Daoy (cell line): Measurements from ENCODE around the gene TMEM132C. TPM values are rescaled to one million over a fixed set of nuclear protein-coding genes. Genes with fewer than 3 reads are reported as not detected.

Experiments used
- DNase-seq: peaks from one replicate; pipeline ENCODE4 v3.0.0-alpha.2; 2015; ENCODE audit warnings: low read depth
- total RNA-seq: library from RNA; depleted of rRNA; stranded (reverse); fragments of >200 nt; shearing (Covaris generic); gene quantifications from 2 replicates; pipeline ENCODE4 v1.2.3, GENCODE V29; 2014

The TMEM132C gene
- total RNA-seq, 1 experiment from 2014 or later, result not detected

DNA sequence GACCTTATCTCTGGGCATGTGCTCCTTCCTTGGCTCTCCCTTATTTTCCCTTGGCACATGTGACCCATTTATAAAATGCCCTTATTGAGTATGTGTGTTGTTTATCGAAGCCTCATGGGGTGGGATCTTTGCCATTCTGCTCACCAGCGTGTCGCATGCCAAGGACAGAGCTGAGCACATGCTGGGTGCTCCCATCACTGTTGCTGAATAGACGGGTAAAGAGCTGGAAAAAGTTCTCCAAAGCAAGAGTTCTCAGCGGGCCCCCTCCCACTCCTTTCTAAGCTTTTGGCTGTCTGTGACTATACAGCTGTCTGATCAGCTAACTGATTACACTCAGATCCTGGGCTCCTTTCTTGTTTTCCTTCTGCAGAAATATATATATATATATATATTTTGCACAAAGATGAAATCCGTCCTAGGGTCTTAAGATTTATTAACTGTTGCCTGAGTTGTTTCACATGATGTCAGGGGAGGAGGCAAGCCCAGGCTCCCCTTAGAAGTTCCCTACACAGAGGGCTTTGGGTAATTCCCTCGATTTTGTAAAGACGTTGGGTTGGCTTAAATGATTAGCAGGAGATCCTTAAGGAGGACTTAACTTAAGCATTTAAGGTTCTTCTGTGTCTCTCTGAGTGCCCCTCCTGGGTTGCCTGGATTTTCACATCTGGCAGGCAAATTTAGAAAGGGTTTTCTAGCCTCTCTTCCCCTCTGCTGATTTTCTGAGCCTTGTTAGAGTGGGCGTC is 71.6 kb downstream of the TMEM132C start:
- DNase-seq, result no peak

DNA sequence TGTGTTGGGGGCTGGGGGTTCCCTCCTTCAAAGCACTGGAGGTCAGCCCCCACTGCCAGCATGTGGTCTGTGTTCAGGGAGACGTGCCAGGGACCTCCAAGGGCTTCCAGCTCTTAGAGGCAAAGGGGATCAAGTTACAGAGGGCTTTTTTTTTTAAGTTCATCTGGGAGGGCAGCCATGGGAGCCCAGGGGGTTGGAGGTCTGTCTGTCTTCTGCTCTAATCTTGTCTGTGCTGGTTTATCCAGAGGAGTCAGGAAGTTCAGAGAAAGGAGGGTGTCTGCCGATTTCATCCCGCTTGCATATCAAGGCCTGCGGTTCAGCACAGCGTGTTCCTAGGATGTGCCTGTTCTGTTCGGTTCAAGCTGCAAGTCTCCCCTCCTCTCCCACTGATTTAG is 72.2 kb downstream of the TMEM132C start:
- no peak for DNase-seq

DNA sequence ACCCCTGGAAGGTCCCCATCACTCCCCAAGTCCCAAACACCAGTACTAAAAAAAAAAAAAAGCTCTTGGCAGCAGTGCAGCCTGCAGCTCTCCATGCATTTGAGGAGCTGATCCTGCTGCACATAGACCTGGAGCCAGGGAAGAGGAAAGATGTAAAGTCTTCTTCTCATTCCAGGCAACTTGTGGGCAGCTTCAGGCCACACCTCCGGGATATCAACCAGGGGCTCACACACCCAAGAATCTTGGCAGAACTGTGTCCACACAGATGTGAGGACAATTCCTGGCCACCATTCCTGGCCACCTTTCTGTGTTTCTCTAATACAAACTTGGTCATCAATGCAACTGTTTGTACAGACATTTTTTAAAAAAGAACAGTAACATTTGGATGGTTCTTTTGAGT is 72.7 kb downstream of the TMEM132C start:
- no peak for DNase-seq

DNA sequence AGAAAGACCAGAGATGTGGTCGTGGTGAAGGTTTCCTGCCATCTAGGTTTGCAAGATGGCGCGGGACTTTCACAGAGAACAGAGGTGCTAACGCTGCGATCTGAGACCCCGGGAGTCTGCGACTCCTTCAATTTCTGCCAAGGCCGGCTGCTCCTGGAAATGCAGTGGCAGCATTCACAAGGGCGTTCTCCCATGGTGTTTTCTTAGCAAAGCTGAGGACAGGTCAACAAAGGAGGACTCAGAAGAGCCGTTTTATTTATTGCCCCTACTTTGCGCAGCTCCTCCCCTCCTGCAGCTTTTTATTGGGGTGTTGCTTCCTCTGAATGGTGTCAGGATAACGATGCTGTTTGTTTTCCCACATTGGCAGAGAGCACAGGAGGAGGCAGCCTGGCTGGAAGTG is 86.3 kb downstream of the TMEM132C start:
- no peak for DNase-seq

DNA sequence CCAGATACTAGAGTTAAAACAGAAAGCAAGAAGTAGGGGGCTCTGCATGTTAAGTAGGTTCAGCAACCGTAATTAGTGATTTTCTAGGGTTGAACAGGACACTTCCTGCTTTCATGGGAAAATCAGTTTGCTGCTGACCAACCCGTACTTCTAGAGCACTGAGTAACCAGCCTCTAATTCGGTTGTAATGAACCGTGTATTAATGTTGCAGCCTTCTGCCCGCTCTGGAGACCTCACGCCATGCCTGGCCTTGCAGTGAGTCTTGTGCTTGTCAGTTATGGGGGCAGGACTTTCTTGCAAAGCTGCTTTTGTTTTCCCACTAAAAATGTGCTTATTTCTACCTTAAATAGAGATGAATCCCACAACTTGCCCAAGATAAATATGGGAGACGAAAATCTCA is 89.6 kb downstream of the TMEM132C start:
- DNase-seq, result no peak

DNA sequence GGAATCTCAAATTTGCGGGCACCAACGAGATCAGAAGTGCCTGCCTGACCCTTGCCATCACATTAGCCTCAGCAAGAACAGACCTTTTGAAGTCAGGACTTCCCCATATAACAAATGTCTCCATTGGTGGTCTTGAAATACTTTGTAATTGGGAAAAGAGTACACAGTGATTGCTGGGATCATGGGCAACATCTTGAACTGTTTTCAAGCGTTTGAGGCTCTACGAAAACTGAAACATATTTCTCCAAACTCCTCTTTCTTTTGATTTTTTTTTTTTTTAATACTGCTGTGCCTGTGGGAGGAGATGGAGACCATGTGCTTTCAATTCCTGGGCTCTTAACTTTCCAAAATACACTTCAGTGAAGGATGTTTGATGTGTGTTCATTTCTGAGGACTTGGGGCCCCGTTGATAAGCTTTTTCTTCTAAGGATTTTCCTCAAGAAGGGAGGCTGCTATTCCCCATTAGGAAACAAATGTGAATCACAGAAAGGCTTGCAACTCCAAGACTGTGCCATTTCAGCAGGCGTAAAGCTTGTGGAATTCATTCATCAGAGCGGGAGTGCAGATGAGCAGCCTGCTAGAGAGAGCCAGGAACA is 94.5 kb downstream of the TMEM132C start:
- no peak for DNase-seq

DNA sequence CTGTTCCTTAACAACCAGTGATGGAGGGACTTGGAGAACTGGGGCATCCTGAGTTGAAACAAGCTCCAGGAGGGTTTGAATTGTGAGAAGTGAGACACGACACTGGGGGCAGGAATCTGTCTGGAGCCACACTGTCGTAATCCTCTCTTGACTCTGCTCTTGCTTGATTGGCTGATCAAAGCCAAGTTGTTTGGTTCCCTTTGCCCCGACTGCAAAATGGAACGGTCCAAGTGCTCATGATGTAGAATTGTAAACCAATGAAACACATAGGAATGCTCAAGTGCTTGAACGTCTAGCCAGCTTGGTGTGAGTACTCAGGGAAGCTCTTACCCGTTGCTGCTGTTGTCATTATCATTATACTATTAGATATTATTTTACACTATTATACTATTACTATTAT is 98.1 kb downstream of the TMEM132C start:
- no peak for DNase-seq

DNA sequence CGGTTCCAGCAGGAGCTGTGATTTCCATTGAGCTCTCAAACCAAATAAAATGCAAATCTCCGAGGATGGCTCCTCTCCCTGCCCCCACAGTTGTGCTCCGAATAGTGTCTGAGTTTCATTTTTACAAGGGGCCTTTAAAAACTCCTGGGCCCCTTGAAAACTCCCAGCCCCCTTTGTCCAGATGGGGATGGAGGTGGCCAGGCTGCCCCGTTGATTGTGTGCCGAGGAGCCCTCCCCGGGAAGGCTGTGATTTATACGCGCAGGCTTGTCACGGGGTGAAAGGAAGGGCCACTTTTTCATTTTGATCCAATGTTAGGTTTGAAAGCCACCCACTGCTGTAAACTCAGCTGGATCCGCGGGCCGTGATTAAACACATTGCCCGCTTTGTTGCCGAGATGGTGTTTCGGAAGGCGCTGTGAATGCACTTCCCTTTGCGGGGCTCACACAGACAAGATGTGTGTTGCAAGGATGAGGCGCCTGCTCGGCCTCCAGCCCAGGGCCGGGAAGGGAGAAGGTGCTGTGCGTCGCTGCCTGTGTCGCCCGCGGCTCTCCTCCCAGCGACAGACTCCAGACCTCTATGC is 98.8 kb downstream of the TMEM132C start:
- peak; percentile 21 for DNase-seq

DNA sequence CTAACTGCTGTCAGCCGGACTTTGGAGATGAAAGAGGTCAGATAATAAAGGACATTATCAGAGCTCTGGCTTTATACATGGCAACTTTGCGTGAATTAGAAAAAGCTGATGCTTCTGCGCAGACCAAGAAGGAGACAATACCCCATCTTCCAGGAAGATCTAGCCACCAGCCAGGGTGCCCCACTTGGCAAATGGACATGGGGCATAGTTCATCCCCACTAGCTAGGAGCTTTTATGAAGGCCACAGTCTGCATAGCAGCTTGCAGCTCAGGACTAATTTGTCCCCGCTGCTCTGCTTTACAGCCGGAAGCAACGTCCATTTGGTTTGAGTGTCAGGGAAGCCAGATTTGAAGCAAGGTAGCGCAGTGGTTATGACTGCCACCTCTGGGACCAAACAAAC is 101.0 kb downstream of the TMEM132C start:
- DNase-seq, result no peak

DNA sequence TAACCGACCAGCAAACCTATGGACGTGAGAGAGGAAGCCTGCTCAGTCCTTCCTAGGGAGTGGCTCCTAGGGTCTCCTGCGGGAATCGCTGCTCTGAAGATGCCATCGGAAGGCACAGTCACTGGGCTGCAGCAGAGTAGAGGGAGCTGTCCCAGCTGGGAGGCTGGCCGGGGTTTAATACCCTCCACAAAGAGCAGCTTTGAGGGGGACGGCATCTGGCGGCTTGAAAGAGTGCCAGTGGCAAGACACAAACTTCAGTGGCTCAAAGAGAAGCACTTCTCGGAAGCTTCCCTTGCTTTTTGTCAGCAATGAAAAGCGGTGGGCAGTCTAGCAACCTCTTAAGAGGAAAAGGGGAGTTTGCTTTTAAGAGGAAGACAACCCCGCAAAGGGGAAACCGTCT is 114.6 kb downstream of the TMEM132C start:
- DNase-seq, result no peak

DNA sequence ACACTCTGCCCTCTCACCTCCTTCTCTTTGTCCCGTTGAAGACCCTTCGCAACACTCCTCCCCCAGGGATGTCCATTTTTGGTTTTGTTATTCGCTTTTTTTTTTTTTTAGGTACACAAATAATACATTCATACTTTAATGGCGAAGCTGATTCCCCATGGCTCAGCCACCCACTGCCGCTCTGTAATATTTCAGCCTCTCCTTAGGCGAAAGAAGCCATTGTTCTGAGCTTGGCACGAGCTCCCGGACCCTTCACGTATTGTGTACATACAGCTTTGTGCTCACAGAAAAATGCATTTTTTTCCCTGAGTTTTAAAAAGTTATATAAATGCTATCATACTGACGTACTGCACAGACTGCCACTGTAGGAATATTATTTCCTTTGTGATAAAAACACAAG is 115.0 kb downstream of the TMEM132C start:
- DNase-seq, result no peak

DNA sequence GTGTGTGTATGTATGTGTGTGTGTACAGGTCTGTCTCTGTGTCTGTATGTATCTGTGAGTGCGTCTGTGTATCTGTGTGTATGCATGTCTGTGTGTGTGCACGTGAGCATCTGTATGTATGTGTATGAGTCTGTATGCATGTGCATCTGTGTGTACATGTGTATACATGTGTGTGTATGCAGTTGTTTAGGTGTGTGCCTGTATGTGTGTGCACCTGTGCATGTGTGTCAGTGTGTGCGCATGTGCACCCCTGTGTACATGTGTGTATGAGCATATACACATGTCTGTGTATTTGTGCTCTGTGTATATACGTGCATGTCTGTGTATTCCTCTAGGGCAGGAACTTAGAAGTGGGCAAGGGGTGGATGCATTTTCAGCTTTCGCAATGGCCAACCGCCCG is 116.0 kb downstream of the TMEM132C start:
- DNase-seq, result no peak

DNA sequence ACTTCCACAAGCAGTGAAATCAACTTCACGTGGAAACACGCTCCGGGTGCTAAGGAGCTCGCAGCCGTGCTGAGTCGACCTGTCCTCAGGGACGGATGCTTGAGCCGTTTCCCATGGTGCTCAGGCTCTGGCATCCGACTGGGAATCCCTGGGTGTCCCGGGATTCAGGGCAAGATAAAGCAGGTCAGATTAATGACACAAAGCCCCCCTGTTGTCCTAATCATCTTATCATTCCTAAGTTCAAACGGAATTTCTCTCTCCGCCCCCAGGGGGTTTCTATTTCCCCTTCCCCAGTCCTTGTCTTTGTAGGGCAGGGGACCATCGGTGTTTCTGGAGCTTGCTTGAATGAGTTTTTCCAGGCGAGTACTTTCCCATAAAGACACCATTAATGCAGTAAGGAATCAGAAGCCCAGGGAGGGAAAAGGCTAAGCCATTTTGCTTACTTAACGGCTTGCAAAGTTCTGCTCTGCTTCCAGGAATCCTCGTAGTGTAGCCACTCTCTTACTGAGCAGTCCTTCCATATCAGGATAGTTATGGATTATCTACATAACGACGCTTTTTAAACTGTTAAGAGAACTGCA is 116.5 kb downstream of the TMEM132C start:
- no peak for DNase-seq

DNA sequence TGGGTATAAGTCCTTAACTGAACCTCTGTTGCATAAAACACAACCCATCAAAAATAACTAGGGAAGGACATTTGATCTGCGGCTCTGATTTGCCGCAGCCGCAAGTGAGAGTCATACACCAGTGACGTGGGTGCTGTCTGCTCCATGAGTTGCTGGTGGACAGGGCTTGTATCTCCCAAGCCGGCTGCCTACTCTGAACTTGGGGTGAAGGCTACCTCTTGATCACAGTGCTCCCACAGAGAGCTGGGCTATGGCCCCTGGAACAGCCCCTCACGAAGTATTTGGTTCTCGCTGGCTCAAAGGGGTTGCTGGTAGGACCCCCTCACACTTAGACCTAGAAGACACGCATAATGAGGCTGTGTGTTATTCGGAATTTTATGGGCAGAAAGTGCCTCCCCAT is 118.8 kb downstream of the TMEM132C start:
- DNase-seq, result no peak

DNA sequence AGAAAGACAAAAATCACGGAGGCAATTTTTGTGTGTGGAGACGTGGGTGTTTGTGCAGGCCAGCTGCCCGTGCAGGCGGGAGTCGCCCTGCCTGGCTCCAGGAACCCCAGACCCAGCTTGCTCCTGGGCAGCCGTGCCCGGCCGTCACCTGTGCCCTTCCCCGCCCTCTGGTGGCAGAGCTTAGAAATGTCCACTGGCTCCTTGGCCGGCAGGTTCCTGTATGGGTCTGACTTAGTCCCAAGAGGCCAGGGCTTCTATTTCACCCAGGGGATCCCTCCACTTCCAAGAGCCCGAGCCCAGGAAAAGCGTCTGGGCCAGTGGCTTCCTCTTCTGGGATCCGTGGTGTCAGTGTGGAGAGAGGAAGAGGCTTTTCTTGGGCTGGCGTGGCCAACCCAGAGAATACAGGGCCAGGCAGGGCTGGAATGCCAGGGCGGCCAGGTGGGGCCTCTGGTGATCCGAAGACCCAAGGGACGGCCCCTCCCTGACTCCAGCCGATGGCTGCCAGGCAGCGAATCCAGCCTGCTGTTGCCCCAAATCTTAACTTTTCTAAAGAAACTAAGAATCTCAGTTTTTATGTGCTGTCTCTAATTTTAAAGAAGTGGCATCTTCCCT is 120.9 kb downstream of the TMEM132C start:
- DNase-seq, result peak; percentile 50

DNA sequence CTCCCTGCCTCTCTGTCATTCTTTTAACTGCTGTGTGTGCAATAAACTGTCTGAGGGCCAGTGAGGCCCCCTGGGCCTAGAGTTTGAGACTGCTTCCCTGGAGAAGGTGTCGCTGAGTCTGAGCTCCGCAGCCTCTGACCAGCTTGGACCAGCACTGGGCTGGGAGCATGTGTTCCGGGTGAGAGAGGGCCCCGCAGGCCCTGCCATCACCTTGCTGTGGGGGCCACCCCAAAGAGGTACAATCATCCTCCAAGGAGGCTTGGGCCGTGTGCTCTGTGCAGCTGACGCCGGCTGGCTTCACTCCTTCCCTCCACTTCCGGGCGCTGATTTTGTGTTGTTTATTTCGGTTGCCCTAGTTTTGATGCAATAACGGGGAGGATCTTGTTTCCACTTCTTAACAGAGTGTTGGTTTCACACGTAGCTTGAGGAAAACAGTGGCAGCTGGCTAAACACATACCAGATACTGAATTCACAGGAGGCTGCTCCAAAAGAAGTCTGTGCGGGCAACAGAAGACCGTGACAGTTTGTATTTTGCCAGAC is 121.6 kb downstream of the TMEM132C start:
- no peak for DNase-seq

DNA sequence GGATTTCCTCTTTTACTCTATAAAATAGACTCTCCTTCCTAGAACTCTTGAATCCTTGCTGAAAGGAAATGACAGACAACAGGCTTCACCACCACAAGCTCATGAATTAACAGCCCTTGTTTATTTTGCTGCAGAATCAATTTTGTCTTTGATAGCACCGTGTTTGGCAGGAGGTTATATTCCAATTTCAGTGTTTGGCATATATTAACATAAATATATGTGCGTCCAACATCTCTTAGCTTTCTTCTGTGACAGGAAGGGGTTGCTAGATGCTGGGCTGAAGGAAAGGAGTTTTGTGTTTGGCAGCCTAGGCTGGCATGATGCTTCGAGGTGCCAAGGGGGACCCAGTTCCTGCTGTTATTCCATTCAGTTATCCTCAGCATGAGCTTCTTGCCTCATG is 126.4 kb downstream of the TMEM132C start:
- no peak for DNase-seq

DNA sequence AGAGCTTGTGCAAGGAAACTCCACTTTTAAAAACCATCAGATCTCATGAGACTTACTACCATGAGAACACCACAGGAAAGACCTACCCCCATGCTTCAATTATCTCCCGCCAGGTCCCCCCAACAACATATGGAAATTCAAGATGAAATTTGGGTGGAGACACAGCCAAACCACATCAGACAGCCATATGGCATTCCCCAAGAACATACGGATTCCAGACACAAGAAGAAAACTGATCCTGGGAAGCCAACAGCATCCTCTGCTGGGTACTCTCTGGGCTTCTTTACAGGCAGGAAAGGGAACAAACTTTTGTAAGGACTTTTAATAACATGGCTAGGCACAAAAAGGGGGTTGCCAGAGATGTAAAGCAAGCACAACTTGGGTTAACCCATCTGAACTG is 127.2 kb downstream of the TMEM132C start:
- no peak for DNase-seq

DNA sequence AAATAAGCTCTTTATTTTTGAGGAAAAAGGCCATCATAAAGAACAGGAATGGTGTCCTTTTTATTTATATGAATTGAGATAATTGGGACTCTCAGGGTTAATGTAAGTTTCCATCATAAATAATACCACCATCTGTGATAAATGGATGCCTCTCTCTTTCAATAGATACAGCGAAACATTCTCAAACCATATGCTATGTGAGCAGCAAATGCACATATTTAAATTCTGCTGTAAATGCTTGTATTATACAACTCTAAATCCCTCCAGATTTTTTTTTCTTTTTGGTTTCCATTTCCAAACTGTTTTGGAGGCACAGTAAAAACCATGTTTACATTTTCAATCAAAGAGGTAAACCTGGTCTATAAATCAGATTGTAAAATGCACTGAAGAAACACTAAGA is 132.3 kb downstream of the TMEM132C start:
- no peak for DNase-seq

DNA sequence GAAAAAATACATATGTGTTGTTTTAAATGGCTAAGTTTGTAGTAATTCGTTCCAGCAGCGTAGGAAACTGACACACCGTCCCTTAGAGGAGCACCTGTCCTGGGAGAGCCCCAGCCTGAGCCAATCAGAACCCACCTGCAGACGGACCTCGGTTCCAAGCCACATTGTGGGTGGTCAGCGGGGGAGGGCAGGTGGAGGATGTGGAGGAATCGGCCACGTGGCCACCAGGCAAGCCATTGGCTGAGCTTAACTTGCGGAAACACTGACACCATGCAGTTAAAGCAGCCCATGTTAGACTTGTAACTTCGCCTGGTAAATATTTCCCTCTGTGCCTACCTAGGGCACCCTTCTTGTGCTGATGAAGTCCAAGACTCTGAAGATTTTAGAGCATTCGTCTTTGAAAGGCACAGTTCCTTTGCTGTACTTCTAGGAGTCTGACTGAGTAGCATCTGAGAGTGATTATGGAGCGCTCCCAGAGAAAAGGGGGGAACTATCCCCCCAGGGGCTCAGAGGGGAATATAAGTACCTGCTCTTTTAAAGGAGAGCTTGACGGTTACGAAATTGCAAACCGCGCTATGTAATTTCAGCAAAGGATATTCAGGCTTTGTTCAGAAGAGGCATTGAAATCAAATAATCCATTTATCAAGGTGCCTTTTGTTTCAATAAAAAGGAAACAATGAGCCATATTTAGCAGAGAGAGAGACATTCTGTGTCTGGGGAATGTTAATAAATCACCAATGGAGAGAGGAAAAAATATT is 135.7 kb downstream of the TMEM132C start:
- no peak for DNase-seq

DNA sequence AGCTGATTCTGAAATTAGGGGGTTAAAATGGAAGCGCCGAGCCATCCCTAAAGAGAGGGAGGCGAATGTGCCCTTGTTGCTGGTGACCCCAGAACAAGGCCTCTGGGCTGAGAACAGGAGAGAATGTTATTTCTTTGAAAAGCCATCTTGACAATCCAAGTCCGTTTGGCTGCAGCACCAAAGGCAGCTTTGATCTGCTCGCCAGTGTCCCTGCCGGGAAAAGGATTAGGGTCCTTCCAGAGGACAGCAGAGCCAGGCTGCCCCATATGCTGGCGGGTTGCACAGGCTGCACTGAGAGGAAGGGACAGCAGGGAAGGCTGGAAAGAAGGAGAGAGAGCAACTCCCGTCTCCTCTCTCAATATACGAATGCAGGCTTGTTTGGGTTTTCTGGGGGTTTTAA is 141.7 kb downstream of the TMEM132C start:
- no peak for DNase-seq
